Suprapubic skin (tissue), 4 donors: Measurements from ENCODE around the gene ZNF561. TPM values are rescaled to one million over a fixed set of nuclear protein-coding genes. Genes with fewer than 3 reads are reported as not detected.

Source experiments
- DNase-seq, 2 donors: peaks; one replicate each; pipeline ENCODE4 v3.0.0-alpha.2; 2019; ENCODE audit warnings: low spot score in 2 of 2
- H3K27ac ChIP-seq: fragments of 200-600 bp; sonication (generic); one replicate; pipeline ENCODE4 v1.5.1; 2019
- H3K27me3 ChIP-seq: fragments of 200-600 bp; sonication (generic); one replicate; pipeline ENCODE4 v1.5.1; 2019
- H3K36me3 ChIP-seq: fragments of 200-600 bp; sonication (generic); one replicate; pipeline ENCODE4 v1.5.1; 2019
- H3K4me1 ChIP-seq: fragments of 200-600 bp; sonication (generic); one replicate; pipeline ENCODE4 v1.5.1; 2019
- H3K4me3 ChIP-seq: fragments of 200-600 bp; sonication (generic); one replicate; pipeline ENCODE4 v1.5.1; 2019; ENCODE audit warnings: mild to moderate bottlenecking
- H3K9me3 ChIP-seq: fragments of 200-600 bp; sonication (generic); one replicate; pipeline ENCODE4 v1.5.1; 2019
- CTCF ChIP-seq, 2 donors: fragments of 200-600 bp in 1 of 2; fragments of 450-650 bp in 1 of 2; sonication (generic) in 1 of 2; IDR thresholded peaks; one replicate each; pipeline ENCODE4 v1.5.1; 2016 to 2019; ENCODE audit warnings: antibody characterized with exemption in 2 of 2, mild to moderate bottlenecking in 1 of 2, moderate library complexity in 1 of 2
- EP300 ChIP-seq: sonication (generic); formaldehyde crosslinking; IDR thresholded peaks from one replicate; pipeline ENCODE4 v1.6.1; 2017; ENCODE audit warnings: antibody characterized with exemption
- POLR2A ChIP-seq, 2 donors: fragments of 450-650 bp; IDR thresholded peaks; one replicate each; pipeline ENCODE4 v1.6.1; 2017; ENCODE audit warnings: antibody characterized with exemption in 2 of 2, mild to moderate bottlenecking in 2 of 2, moderate library complexity in 2 of 2
- POLR2AphosphoS5 ChIP-seq, 3 donors: sonication (generic); formaldehyde crosslinking; IDR thresholded peaks; one replicate each; pipeline ENCODE4 v1.6.1; 2017; ENCODE audit warnings: antibody characterized with exemption in 3 of 3
- WGBS: methylation state at CpG from one replicate; pipeline ENCODE4 v1.1.5; 2018; 5-methylcytosine and 5-hydroxymethylcytosine counted together
- total RNA-seq, 4 donors: library from RNA; depleted of rRNA; stranded (reverse); fragments of >200 nt; gene quantifications; one replicate each; pipeline ENCODE4 v1.1.0, GENCODE V29; 2016

Gene ZNF561
- total RNA-seq, 4 donors from 2014 or later, result 33.1 to 49.4 (median 42.5) TPM

DNA sequence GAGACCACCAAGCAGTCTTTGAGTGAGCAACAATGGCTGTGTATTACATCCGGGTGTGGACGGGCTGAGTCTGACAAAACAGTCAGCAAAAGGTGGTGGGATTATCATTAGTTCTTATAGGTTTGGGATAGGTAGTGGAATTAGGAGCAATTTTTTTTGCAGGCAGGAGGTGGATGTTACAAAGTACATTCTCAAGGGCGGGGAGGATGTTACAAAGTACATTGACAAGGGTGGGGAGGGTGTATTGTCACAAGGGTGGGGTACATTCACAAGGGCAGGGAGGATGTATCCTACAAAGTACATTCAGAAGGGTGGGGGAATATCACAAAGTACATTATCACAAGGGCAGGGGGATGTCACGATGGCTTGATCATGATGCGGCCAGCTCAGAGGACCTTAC, 15.0 kb upstream of the ZNF561 start:
- 96% methylated on average over 5 of the region's 5 CpGs for WGBS
- Histone ChIP-seq H3K27ac (no peak overlapping the region), H3K4me1 (no peaks in the 10 kb centered on the region)

GRCh38 chr19:9627856-9628255, 6.8 kb upstream of the ZNF561 start:
- TF ChIP-seq EP300 (no peak), POLR2AphosphoS5 (IDR thresholded peaks at IDR 0.05) (no peak), CTCF (IDR thresholded peaks at IDR 0.05) (no peak), POLR2A (IDR thresholded peaks at IDR 0.05) (no peak)
- WGBS, result 79% methylated on average over 2 of the region's 2 CpGs
- no peaks in the 10 kb centered on the region for H3K9me3 ChIP-seq
- DNase-seq, result no peak
- no peak overlapping the region for H3K4me3 ChIP-seq
- H3K27me3 ChIP-seq, result no peaks in the 10 kb centered on the region
- peaks cover 15% of the 10 kb centered on the region for H3K4me1 ChIP-seq
- no peak overlapping the region for H3K27ac ChIP-seq
- peaks cover 8% of the 10 kb centered on the region for H3K36me3 ChIP-seq

More for the DNA sequence above, 15.0 kb upstream of the ZNF561 start:
- DNase-seq, result no peak
- no peaks in the 10 kb centered on the region for H3K27me3 ChIP-seq
- H3K4me3 ChIP-seq, result no peak overlapping the region
- no peaks in the 10 kb centered on the region for H3K9me3 ChIP-seq
- peaks cover 50% of the 10 kb centered on the region for H3K36me3 ChIP-seq
- TF ChIP-seq POLR2A (IDR thresholded peaks at IDR 0.05) (no peak), EP300 (no peak), POLR2AphosphoS5 (IDR thresholded peaks at IDR 0.05) (no peak), CTCF (IDR thresholded peaks at IDR 0.05) (no peak)

GRCh38 chr19:9622531-9622930, 1.5 kb upstream of the ZNF561 start:
- H3K9me3 ChIP-seq, result no peaks in the 10 kb centered on the region
- TF ChIP-seq EP300, result no peak
- TF ChIP-seq POLR2AphosphoS5 (IDR thresholded peaks at IDR 0.05), result no peak
- TF ChIP-seq CTCF (IDR thresholded peaks at IDR 0.05), result no peak
- TF ChIP-seq POLR2A (IDR thresholded peaks at IDR 0.05), result no peak
- H3K27ac ChIP-seq, result peak overlapping the region; percentile 94
- H3K36me3 ChIP-seq, result peaks cover 19% of the 10 kb centered on the region
- peak overlapping the region; percentile 64 for H3K4me3 ChIP-seq
- peaks cover 41% of the 10 kb centered on the region for H3K4me1 ChIP-seq
- H3K27me3 ChIP-seq, result no peaks in the 10 kb centered on the region
- no peak for DNase-seq
- WGBS, result 31% methylated on average over 2 of the region's 2 CpGs

DNA sequence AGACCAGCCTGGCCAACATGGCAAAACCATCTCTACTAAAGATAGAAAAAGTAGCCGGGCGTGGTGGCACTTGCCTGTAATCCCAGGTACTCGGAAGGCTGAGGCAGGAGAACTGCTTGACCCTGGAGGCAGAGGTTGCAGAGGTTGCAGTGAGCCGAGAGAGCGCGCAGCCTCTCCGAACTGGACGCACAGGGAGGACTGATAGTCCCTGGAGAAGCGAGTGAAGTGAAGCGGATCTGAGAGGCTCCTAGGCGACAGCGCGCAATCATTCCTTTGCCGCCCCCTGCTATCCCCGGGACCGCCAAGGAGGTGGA, 233 bp downstream of the ZNF561 start:
- Histone ChIP-seq H3K4me1 (peaks cover 37% of the 10 kb centered on the region), H3K27me3 (no peaks in the 10 kb centered on the region), H3K9me3 (no peaks in the 10 kb centered on the region), H3K4me3 (peak overlapping the region; percentile 64), H3K27ac (peak overlapping the region; percentile 94), H3K36me3 (peaks cover 36% of the 10 kb centered on the region)
- WGBS, result 3% methylated on average over 16 of the region's 16 CpGs
- no peak for DNase-seq
- no peak for TF ChIP-seq CTCF (IDR thresholded peaks at IDR 0.05)
- no peak for TF ChIP-seq POLR2A (IDR thresholded peaks at IDR 0.05)
- no peak for TF ChIP-seq POLR2AphosphoS5 (IDR thresholded peaks at IDR 0.05)
- no peak for TF ChIP-seq EP300

DNA sequence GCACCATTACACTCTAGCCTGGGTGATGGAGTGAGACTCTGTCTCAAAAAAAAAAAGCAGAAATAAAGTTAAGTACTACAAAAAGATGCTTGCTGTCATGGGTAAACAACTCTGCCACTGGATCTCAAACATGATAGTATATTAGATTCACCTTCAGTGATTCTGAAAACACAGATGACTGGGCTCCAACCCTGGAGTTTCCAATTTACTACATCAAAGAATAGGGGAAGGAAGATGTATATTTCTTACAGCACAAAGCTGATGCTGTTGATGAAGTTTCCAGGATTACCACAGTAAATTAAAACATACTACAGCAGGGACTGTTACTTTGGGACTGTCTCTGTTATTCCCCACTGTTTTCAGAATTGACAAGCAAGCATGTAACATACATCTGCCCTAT, 5.2 kb downstream of the ZNF561 start:
- no peak overlapping the region for H3K4me3 ChIP-seq
- DNase-seq, result no peak
- peaks cover 86% of the 10 kb centered on the region for H3K36me3 ChIP-seq
- H3K4me1 ChIP-seq, result peaks cover 11% of the 10 kb centered on the region
- TF ChIP-seq EP300, result no peak
- peaks cover 15% of the 10 kb centered on the region for H3K9me3 ChIP-seq
- H3K27ac ChIP-seq, result no peak overlapping the region
- H3K27me3 ChIP-seq, result no peaks in the 10 kb centered on the region

- Histone ChIP-seq H3K9me3 (peaks cover 38% of the 10 kb centered on the region), H3K27ac (no peak overlapping the region), H3K4me1 (no peaks in the 10 kb centered on the region), H3K27me3 (no peaks in the 10 kb centered on the region), H3K4me3 (no peak overlapping the region), H3K36me3 (peaks cover 64% of the 10 kb centered on the region)
- 97% methylated on average over 2 of the region's 2 CpGs for WGBS
- TF ChIP-seq POLR2A (IDR thresholded peaks at IDR 0.05), result no peak
- TF ChIP-seq EP300, result no peak
- no peak for TF ChIP-seq POLR2AphosphoS5 (IDR thresholded peaks at IDR 0.05)
- TF ChIP-seq CTCF (IDR thresholded peaks at IDR 0.05), result no peak
- no peak for DNase-seq
These were observed 10.4 kb downstream of the ZNF561 start for GRCh38 chr19:9610484-9611113.
